Forelimb muscle (tissue), 1 donor: Measurements from ENCODE around the gene ADCY1. TPM values are rescaled to one million over a fixed set of nuclear protein-coding genes. Genes with fewer than 3 reads are reported as not detected.

ENCODE experiments used
- DNase-seq: peaks from one replicate; pipeline ENCODE4 v3.0.0-alpha.2; 2013; ENCODE audit warnings: low read depth
- polyA plus RNA-seq: library from polyadenylated mRNA; unstranded; fragments of 120-200 nt; gene quantifications from one replicate; pipeline ENCODE4 v1.2.1, GENCODE V29; 2013; ENCODE audit not compliant: insufficient read length

ADCY1 gene
- polyA plus RNA-seq, 1 donor = 9.9 TPM

DNA sequence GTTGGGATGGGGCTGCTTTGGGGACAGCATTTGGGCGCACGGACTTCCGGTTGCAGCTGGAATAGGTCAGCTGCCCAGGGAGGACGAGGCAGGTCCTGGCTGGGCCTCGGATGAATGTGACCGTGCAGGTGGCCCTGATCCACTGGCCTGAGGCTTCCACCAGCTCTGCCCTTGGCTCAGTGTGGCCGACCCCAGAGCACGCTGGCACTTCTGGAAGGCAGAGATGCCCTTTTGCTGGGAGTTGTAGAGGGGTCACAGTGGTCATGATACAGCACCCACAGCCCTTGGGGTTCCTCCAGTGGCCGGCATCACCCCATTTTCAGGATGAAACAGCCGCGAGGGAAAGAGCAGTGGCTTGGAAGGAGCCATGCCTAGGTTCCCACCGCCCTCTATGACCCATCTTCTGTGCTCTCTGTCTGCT lies 19.0 kb downstream of the ADCY1 start:
- DNase-seq = no peak

DNA sequence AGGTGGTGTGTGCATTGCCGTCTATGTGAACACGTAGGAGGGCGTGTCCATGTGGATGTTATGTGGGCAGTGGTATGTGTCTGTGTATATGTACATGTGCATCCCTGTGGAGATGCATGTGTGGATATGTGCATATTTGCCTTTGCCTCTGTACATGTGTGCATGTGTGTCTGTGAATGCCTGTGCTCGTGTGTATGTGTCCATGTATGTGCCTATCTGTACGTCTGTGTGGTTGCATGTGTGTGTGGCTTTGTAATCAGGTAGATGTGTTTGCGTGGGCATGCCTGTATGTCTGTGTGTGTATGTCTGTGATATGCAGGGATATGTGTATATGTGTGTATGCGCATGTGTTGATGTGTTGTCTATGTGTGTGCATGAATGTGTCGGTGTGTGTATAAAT lies 19.7 kb downstream of the ADCY1 start:
- no peak for DNase-seq

- DNase-seq = no peak
Measured at GRCh38 chr7:45594745-45595535, 20.8 kb downstream of the ADCY1 start.

DNA sequence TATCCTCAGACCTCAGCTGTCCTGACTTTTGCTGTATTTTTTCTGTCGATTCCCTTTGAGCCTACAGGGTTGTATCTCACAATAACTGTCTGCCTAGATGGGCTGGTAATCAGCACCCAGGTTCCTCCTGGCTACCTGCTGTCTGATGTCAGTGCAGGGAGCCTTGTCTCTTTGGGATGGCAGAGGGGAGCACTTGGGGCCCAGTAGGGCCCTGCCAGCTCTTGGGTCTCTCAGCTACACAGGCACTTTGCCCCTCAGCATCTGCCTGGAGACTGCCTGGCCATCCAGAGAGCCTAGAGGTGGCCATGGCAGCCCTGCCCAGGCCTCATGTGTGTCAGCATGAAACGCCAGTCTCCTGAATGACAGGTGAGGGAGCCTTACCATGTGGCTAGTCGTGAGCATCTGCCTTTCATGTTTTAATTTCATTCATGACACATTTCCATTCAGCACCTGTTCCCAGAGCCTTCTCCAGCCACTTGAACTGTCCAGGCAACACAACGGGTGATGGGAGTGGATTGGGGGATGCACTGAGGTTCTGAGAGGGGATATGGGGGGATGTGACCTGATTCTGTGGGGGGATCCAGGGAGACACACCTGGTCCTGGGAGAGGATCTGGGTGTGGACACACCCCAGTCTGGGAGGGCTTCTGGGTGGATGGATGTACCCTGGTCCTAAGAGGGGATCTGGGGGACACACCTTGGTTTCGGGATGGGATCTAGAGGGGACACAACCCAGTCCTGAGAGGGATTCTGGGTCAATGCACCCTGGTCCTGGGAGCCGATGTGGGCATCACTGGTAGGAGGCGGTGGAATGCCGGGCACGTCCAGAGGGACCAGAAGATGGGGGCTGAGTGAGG lies 21.9 kb downstream of the ADCY1 start:
- no peak for DNase-seq

GRCh38 chr7:45596665-45597095 lies 22.5 kb downstream of the ADCY1 start:
- DNase-seq = no peak

GRCh38 chr7:45597286-45597984 lies 23.3 kb downstream of the ADCY1 start:
- no peak for DNase-seq

GRCh38 chr7:45598886-45599520 lies 24.8 kb downstream of the ADCY1 start:
- no peak for DNase-seq

DNA sequence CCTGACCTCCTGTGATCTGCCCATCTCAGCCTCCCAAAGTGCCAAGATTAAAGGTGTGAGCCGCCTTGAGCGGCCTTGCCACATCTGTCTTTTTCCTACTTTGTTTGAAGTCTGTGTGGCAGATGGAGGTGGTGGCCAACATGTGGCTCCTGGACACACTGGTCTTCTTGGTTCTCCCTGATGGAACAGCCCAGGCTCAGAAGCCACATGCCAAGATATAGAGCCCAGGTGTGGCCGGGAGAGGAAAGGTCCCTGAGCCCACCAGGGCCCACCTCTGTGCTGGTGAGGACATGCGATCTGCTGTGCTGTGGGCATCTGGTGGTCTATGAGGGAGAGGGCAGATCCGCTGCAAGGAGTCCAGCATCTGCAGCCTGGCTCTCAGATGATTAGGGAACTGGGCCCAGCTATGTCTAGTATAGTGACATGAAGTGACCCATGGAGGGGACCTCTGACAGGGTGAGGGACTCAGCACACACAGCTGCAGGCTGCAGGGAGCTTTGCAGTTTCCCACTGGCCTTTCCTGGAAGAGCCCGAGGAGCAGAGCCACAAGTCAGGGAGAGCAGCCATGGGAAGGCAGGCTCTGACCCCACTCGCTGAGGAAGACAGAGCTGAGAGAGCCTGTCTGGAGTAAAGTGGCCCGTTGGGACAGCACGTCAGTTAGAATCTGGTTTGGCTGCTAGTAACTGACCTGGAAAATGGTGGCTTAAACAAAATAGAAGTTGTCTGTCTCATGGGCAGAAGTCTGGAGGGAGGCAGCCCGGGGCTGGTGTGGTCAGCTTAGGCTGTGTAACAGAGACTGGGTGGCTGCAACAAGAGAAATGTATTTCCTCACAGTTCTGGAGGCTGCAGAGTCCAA lies 25.9 kb downstream of the ADCY1 start:
- DNase-seq = no peak

GRCh38 chr7:45601094-45601493 lies 26.9 kb downstream of the ADCY1 start:
- no peak for DNase-seq

DNA sequence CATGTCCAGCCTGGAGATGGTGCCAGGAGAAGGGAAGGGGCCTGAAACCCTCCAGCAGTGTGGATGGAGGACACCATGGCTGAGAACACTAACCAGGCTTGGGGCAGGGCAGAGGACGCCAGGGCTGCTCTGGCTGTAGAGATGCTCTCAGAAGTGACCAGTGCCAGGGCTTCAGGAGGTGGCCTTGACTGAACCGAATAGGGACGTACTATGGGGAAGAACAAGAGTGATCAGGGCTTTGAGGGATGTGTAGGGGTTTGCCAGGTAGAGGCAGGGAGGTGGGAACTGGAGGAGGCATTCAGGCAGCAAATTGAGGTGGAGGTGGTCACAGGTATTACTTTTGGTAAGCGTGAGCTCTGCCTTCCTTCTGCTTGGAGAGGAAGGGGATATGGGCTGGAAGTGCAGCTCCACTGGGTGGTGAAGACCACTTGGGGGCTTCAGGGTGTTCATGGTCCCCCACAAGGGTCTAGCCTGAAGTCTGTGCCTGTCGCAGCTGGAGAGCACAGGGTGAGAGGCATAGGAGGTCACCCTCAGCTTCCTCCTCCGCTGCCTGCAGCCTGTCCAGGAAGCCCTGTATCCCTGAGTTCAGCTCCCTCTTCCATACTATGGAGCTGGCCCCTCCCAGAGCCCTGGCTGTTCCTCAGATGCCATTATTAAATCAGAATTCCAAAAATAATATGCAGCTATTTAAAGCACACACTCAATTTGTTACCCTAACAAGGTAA lies 27.8 kb downstream of the ADCY1 start:
- no peak for DNase-seq

DNA sequence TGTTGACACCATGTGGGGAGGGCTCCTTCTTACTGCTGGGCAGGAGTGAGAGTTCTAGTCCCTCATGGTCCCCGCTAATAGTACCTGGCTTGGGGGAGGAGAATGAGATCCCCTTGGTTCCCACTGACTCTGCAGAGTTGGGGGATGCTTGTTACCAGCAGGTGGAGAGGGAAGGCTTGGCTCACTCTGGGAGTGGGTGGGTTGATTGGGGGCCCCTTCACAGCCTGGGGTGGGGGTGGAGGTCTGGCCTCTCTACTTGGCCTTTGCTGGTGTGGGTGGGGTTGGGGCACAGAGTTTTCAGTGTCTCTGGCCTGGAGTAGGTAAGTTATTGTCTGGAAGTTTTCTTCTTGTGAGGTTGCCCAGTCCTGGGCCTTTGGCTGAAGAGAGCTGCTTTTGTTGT lies 31.9 kb downstream of the ADCY1 start:
- DNase-seq = no peak

GRCh38 chr7:45606931-45607330 lies 32.8 kb downstream of the ADCY1 start:
- no peak for DNase-seq

DNA sequence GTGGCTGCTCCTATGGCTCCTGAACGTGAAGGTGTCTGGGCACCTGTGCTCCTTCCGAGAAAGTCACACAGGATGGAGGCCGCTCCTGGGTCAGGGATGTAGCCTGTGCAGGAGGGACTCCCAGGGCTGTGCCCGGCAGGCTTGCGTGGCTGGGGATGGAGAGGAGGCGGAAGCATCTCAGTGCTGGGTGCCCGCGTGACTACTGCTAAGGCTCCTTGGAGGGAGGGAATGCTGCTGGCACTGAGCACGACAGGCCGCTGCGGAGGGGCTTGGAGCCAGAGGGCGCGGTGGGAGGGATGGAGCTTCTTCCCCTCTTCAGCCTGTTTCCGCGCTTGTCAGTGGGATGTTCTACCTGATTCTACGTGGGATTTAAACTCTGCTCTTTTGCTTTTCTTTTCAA lies 35.0 kb downstream of the ADCY1 start:
- DNase-seq = no peak

GRCh38 chr7:45610019-45610418 lies 35.9 kb downstream of the ADCY1 start:
- no peak for DNase-seq

- DNase-seq = no peak
Measured at GRCh38 chr7:45610660-45611299, 36.6 kb downstream of the ADCY1 start.

GRCh38 chr7:45617166-45617565 lies 43.0 kb downstream of the ADCY1 start:
- no peak for DNase-seq

GRCh38 chr7:45622058-45622457 lies 47.9 kb downstream of the ADCY1 start:
- DNase-seq = no peak

- no peak for DNase-seq
Measured at GRCh38 chr7:45623157-45623556, 49.0 kb downstream of the ADCY1 start.

GRCh38 chr7:45623740-45624391 lies 49.7 kb downstream of the ADCY1 start:
- DNase-seq = no peak
